ENCODE results near the gene VPREB3.

The VPREB3 gene, protein sequence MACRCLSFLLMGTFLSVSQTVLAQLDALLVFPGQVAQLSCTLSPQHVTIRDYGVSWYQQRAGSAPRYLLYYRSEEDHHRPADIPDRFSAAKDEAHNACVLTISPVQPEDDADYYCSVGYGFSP

DNA sequence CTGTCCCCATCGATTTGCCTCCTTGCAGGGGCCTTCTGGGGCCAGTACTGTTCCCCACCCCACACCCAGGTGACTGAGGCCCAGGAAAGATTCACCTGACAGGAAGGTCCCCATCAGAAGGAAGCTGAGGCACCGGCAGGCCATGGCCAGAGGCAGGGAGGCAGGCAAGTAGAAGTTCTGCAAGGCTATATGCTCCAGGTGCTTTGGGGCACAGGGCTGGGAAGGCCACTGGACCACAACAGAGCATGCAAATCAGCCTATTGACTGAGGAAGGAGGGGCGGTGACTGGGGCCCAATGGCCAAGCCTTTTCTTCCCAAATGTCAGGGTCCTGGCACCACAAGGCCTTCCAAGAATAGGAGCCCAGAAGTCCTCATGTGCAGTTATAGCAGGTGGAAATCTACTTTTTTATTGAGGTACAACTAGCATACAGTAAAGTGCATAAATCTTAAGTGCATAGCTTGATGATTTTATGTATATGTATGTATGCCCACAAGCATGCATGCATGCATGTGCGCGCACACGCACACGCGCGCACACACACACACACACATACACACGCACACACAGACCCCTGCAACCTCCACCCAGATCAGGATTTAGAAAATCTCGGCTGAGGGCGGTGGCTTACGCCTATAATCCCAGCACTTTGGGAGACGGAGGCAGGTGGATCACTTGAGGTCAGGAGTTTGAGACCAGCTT, at the start of gene VPREB3:
Gene VPREB3, minus strand, starts transcription at position 206 of the 700 bp plus-strand sequence. Its CDS starts 62 bp downstream, at position 144.
- no peak for DNase-seq (ENCODE audit: low spot score)

DNA sequence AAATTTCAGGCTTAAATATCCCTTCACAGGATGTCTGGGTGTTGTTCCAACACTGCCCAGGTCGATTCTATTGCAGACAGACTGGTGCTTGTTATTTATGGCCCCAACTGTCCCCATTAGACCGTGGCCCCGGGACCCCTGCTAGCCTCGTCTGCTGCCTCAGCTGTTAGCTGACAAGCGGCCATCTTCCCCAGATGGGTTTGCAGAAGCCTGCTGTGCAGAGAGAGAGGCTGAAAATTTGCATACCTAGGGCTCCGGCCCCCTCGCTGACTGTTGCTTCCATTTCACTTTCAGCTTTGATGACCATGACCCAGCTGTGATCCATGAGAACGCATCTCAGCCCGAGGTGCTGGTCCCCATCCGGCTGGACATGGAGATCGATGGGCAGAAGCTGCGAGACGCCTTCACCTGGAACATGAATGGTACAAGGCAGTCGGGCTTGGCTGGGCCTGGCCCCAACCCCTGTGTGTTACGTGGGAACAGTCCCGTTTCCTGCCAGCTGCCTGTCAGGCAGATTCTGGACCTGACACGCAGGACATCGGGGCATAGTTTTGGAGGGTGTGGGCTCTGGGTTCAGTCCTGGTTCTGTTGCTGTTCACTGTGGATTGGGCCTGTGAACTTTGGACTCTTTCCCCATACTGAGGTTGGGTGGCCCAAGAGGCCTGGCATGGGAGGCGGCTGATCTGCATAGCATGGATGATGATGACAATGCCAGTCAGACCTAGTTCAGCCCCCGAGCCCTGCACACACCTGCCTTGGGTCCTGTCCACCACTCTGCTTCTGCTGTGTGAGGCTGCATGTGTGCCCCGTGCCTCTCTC, 49.0 kb upstream of the VPREB3 start:
- DNase-seq (ENCODE audit: low spot score), result no peak

DNA sequence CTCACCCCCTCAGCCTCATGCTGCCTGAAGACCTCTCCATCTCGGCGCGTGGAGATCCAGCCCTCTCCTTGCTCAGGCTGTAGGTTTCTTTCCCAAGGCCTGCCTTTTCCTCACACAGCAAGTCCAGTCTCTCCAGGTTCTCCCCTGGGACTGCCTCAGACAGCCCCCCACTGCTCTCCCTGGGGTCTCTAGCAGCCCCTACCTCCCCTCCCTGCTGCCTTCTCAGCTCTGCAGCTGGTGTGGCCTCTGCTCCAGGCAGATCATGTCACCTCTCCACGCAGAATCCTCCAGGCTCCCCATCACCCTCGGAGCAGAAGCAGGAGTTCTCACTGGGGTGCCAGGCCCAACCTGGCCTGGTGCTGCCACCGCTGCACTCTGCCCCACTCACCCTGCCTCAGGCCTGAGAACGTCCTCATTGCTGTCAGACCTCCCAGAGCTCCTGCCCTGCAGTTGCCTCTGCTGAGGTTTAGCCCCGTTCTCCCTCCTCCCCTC, 47.7 kb upstream of the VPREB3 start:
- DNase-seq (ENCODE audit: low spot score), result no peak

DNA sequence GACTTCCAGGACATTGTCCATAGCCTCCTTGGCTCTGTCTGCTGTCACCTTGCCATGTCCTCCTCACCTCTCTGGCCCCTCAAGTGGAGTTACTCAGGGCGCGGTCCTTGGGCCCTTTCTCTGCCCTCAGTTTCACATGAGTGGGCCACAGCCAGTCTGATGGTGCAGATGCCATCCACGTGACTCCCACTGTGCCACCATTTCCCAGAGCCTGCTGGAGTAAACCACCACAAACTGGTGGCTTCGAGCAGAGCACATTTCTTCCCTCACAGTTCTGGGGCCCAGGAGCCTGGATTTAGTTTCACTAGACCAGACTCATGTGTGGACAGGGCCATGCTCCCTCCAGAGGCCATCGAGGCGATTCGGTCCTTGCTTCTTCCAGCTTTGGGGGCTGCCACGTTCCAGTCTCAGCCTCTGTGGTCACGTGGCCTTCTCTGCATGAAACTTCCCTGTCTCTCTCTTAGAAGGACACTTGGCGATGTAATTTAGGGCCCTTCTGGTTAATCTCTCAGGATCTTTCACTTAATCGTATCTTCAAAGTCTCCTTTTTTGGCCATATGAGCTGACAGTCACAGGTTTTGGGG, 47.1 kb upstream of the VPREB3 start:
- no peak for DNase-seq (ENCODE audit: low spot score)

DNA sequence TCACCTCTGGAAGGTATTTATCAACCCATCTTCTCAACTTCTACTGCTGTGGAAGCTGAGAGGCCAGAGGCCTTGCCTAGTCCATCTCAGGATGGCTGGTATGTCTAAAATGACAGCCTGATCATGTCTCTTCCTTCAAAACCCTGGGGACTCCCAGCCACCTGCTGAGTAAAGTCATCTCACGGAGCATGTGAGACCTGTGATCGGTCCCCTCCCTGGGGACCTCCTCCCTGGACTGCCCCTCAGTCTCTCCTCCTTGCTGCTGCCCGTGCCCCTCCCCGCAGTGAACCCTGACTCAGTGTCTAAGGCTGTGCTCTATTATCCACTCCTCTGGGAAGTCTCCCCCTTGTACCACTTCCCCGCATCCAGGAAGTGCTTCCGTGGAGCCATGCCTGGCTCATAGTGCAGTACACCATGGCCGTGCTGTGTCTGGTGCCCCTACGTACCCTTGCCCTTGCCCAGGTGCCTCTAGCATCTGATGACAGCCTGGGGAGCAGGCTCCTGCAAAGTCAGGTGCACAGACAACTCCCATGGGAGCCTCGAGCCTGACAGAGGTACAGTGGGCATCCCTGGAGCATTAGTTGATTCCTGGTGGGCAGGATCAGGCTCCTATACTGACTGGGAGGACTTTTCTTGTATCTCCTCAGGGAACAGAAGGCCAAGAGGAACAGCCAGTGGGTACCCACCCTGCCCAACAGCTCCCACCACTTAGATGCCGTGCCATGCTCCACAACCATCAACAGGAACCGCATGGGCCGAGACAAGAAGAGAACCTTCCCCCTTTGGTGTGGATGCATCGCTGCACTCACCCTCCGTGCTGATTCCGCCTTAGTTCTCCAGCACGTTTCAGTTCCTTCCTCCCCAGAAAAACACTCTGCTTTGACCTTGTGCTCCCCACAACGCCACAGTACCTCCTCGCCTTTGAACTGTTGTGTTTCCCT, 46.3 kb upstream of the VPREB3 start:
- no peak for DNase-seq (ENCODE audit: low spot score)

DNA sequence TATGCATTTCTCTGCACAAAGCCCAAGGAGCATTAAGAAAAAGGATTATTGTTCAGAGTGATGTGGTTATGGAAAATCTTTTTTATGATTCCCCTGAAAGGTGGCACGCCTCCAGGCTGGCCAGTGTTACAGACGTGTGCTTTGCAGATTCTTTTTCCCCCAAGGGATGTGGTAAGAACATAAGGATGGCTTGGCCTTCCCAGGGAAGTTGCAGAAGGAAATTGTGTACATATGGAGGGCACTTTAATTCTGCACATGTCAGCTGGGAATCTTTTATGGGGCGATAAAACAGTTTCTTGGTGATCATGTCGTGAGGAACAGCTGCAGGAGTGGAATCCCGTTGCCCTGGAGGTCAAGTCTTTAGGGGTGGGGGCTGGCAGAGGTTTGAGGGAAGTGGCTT, 42.2 kb upstream of the VPREB3 start:
- no peak for DNase-seq (ENCODE audit: low spot score)

DNA sequence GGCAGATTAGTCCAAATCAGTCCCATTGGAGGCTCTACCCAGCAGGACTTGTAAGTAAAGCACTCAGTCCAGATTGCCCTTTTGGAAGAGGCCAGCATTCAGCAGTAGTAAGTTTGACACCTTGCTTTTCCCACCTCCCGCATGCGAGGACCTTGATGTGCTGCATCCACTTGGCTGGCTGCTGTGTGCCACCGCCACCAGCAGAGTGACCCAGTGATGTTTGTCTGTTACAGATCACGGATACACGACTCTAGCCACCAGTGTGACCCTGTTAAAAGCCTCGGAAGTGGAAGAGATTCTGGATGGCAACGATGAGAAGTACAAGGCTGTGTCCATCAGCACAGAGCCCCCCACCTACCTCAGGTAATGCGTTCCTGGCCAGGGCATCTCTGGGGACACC, 39.1 kb upstream of the VPREB3 start:
- DNase-seq (ENCODE audit: low spot score), result no peak

DNA sequence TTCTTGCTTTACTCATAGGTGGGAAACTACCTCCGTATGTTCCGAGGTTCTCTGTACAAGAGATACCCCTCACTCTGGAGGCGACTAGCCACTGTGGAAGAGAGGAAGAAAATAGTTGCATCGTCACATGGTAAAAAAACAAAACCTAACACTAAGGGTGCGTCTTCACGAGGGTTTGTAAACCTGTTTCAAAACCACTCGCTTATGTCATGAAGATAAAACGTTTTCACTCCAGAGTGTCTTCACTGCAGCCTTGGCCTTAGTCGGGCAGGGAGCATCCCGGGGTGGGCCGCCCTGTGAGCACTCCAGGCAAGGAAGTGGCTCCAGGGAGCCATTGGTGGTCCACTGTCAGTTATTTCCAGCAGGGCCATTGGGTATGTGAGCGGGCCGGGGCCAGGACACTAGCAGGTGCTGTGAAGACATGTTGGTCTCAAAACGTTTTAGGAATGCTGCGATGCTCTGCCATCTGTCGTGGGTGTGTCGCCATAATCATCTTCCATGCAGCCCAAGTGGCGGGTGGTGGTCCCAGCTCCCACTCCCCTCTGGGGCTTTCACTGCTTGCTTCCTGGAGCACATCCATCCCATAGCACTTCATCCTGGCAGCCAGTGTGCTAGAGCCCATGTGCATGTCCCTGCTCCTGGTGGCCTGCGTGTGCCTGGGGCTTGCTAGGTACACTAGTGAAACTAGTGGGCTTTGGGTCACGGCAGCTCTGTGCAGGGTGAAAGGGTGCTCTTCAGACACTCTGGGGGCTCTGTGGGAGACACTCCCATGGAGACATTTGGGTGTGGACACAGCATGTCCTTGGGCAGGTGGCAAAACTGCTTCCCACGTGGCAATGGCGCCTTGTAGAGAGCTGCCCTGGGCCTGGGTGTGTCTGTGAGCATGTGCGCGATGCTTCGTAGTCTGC, 37.8 kb upstream of the VPREB3 start:
- DNase-seq (ENCODE audit: low spot score), result no peak

DNA sequence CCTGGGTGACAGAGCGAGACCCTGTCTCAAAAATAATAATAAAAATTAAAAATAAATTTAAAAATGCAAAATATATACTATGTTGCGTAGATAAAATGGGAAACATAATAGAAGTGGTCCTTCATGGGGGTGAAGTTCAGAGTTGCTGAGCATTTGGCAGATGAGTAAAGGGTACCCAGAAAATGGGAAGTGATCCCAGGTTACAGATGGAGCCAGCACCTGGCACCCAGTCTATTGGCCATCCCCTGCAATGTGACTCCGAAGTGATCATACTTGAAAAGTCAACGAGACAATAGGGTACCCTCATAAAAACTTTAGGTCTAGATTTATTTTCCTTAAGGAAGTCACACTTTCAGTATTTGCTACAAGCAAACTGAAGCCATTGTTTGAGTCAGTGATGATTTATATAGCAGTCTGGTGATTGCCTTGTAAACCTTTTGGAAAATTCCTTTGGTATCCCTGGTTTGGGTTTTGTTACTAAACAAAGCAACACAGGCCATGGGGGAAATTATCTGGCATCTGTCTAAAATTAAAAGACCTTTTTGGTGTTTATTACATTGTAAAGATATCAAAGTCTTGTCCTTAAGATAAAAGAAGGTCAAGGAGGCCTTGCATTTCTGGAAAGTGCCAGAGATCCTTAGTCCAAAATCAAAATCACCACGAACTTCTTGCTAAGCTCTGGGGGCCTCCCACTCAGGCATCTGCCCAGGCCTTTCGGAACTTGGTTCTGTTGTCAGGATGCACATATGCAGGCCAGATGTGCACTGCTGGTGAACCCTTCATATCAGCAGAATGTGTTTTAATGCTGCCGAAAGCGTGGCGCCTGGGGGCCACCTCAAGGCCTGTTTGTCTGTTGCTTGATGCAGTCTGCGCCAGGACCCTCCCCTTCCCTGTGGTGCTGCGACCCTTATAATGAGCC, 36.9 kb upstream of the VPREB3 start:
- DNase-seq (ENCODE audit: low spot score), result no peak

DNA sequence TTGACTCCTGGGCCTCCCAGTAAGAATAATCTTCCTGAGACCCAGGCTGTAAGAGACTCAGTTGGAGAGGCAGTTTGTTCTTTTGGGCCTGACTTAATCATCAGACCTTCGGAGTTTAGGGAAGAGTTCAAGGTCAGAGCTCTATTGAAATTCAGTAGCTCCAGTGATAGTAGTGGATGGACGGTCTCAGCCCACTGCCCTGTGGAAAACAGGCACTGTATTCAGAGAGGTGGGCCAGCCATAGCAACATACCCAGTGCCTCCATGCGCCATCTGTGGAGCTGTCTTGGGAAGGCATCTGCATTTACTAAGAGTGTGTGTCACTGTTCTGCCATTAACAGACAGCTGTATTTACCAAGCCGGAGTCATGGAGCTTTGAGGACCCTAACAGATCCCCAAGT, 35.4 kb upstream of the VPREB3 start:
- DNase-seq (ENCODE audit: low spot score), result peak; percentile 55

DNA sequence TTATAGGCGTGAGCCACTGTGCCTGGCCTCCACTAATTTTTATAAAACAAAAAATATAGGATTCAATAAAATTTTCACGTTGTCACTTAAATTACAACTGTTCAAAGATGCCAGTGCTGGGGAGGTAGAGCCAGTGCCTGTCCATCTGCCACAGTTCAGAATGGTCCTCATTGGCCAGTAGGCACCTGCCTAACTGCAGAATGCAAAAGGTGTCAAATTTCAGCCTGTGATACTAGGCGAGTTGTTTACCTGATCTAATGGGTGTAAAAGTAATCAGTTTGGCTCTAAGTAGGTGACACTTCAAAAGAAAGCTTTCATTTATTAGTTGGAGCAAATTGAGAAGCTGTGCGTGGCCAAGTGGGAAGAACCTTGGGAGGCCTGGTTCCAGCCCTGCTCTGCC, 34.9 kb upstream of the VPREB3 start:
- DNase-seq (ENCODE audit: low spot score), result no peak

DNA sequence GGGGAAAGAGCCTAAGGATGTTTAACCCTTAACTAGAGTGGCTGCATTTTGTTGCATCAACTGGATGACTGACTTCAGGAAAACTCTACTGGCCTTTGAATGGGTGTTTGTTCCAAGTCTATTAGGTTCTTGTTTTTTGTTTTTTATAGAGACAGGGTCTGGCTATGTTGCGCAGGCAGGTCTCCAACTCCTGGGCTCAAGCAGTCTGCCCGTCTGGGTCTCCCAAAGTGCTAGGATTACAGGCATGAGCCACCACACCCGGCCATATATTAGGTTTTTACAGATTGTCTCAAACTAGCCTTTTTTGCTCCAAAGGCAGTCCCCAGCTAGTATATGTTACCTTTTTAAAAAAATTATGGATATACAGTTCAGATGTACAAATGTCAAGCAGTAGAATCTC, 33.7 kb upstream of the VPREB3 start:
- DNase-seq (ENCODE audit: low spot score), result no peak

DNA sequence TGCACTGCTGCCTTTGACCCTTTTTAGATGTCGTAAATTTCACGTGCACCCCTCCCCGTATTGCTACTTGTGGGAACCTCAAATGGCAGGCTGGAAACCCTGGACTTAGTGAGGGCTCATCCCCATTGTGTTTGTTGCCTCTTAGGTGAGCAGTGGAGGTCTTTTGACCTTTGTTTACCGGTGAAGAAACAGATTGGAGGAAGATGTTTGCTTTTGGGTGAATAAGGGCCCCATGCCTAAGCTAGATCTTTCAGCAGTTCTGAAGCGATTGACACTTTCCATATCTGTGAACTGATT, 33.3 kb upstream of the VPREB3 start:
- DNase-seq (ENCODE audit: low spot score), result no peak

DNA sequence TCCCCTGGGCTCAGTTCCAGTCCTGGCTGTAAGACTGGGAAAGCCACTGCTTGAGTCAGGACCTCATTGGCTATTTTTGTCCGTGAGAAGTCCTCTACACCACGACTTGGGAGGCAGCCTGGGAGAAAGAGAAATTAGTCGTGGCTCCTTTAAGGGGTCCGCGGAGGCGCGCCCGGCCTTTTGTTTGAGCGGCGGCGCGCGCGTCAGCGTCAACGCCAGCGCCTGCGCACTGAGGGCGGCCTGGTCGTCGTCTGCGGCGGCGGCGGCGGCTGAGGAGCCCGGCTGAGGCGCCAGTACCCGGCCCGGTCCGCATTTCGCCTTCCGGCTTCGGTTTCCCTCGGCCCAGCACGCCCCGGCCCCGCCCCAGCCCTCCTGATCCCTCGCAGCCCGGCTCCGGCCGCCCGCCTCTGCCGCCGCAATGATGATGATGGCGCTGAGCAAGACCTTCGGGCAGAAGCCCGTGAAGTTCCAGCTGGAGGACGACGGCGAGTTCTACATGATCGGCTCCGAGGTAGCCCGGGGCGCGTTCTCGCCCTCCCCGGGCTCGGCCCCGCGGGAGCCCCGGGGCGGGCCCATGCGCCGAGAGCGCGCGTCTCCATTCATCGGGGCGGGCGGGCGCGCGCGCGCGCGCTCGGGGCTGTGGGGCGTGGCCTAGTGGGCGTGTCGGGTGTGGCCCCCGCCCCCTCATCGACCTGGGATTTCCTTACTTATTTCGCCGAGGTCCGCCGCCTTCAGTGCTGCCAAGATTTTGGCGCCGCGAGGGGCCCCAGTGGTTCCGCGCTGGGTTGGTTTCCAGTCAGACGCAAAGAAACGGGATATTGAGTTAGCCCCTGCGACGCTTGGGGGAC, 32.8 kb upstream of the VPREB3 start, which contains the start of gene SMARCB1:
Gene SMARCB1, plus strand, starts transcription at position 215 of the 848 bp plus-strand sequence. Its CDS starts 204 bp downstream, at position 419.
- peak; percentile 87 for DNase-seq (ENCODE audit: low spot score)

DNA sequence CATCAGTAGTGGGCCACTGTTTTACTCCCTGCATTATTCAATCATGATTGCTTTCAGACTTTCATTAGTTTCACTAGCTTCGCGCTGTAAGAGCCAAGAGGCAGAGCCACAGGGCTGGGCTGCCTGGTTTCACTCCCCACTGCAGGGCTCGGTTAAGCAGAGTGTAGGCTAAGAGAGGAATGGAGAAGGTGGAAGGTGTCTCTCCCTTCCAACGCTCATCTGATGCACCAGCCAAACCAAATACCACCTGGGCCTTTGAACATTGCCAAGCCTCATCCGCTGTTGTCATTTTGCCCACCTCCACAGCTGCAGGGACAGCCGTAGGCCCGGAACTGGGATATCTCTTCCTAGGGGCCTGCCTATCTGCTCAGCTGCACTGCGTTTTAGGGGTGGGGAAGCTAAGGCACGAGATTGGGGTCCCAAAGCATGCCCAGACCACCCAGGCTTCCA, 32.1 kb upstream of the VPREB3 start:
- DNase-seq (ENCODE audit: low spot score), result no peak

DNA sequence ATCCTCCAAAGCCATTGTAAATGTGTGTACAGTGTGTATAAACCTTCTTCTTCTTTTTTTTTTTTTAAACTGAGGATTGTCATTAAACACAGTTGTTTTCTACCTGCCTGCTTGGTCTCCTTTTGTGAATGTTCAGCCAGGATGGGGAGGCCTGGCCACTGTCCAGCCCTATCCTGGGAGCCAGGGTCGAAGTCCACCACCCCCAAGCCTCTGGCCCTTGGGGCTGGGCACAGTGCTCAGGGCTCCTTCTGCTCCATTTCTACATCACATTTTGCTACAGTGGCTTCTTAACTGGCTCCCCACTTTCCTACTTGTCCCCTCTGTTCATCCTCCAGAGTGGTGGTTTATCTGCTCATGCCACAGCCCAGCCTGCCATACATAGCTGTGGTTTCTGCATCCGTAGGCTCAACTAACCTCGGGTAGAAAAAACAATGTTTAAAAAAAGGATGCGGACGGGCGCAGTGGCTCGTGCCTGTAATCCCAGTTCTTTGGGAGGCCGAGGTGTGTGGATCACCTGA, 30.0 kb upstream of the VPREB3 start:
- peak; percentile 0 for DNase-seq (ENCODE audit: low spot score)

DNA sequence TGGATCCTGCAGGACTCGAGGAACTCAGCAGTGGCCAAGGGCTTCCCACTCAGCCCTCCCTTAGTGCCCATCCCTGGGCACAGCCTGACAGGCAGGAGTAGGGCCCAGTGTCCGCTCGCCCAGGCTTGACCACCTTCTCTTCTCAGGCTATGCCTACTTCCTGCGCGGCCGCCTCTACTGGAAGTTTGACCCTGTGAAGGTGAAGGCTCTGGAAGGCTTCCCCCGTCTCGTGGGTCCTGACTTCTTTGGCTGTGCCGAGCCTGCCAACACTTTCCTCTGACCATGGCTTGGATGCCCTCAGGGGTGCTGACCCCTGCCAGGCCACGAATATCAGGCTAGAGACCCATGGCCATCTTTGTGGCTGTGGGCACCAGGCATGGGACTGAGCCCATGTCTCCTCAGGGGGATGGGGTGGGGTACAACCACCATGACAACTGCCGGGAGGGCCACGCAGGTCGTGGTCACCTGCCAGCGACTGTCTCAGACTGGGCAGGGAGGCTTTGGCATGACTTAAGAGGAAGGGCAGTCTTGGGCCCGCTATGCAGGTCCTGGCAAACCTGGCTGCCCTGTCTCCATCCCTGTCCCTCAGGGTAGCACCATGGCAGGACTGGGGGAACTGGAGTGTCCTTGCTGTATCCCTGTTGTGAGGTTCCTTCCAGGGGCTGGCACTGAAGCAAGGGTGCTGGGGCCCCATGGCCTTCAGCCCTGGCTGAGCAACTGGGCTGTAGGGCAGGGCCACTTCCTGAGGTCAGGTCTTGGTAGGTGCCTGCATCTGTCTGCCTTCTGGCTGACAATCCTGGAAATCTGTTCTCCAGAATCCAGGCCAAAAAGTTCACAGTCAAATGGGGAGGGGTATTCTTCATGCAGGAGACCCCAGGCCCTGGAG, 29.3 kb upstream of the VPREB3 start:
- DNase-seq (ENCODE audit: low spot score), result peak; percentile 1

Measured in Ammon's horn (tissue), 1 donor.